Keratinocyte (primary cell): ENCODE results near the gene CMTR1. TPM values are rescaled to one million over a fixed set of nuclear protein-coding genes. Genes with fewer than 3 reads are reported as not detected.
"Not testable (repeated sequence)": the region's sequence is repeated elsewhere in the genome, so short reads cannot be mapped to it uniquely, and the experiment has no call there.

Experiments used
- DNase-seq: peaks from one replicate; pipeline ENCODE4 v3.0.0-alpha.2; 2011; ENCODE audit warnings: low read depth, missing footprints, low spot score
- FAIRE-seq: peaks from 2 replicates; lab custom pipeline; 2011; peaks lifted over from hg19 to GRCh38; lab: Jason Lieb, UNC
- H2AFZ ChIP-seq: 2 replicates; pipeline ENCODE4 v1.6.0; 2012; ENCODE audit warnings: low read length, control low read depth, inconsistent platforms; ENCODE audit not compliant: control insufficient read depth
- H3K27ac ChIP-seq: 2 replicates; pipeline ENCODE4 v1.5.1; 2011; ENCODE audit warnings: low read length; ENCODE audit not compliant: control insufficient read depth, insufficient read depth
- H3K27me3 ChIP-seq: 3 replicates; pipeline ENCODE4 v1.6.0; 2011; ENCODE audit warnings: low read length; ENCODE audit not compliant: control insufficient read depth, insufficient read depth; ENCODE audit errors: extremely low read depth
- H3K36me3 ChIP-seq, 2 experiments: 2 replicates in 1 of 2; 3 replicates in 1 of 2; pipeline ENCODE4 v1.5.1; 2011; ENCODE audit warnings: low read length in 2 of 2, mild to moderate bottlenecking in 1 of 2; ENCODE audit not compliant: control insufficient read depth in 2 of 2, insufficient read depth in 2 of 2; ENCODE audit errors: extremely low read depth in 1 of 2
- H3K4me1 ChIP-seq: 3 replicates; pipeline ENCODE4 v1.5.1; 2011; ENCODE audit warnings: low read length; ENCODE audit not compliant: control insufficient read depth, insufficient read depth; ENCODE audit errors: extremely low read depth
- H3K4me2 ChIP-seq: 3 replicates; pipeline ENCODE4 v1.6.0; 2011; ENCODE audit warnings: low read depth, low read length; ENCODE audit not compliant: control insufficient read depth, insufficient read depth; ENCODE audit errors: extremely low read depth
- H3K4me3 ChIP-seq, 3 experiments: fragments of 200-600 bp in 1 of 3; sonication (generic) in 1 of 3; 2 replicates in 2 of 3; 3 replicates in 1 of 3; pipeline ENCODE4 v1.5.1; 2011 to 2016; ENCODE audit warnings: low read length in 3 of 3, mild to moderate bottlenecking in 3 of 3, control low read depth in 2 of 3, inconsistent platforms in 1 of 3, low read depth in 1 of 3, mixed read lengths in 1 of 3, mixed run types in 1 of 3, moderate library complexity in 1 of 3; ENCODE audit not compliant: control insufficient read depth in 2 of 3, insufficient read depth in 2 of 3; ENCODE audit errors: extremely low read depth in 1 of 3
- H3K79me2 ChIP-seq: 2 replicates; pipeline ENCODE4 v1.6.0; 2012; ENCODE audit warnings: low read length; ENCODE audit not compliant: control insufficient read depth, insufficient read depth
- H3K9ac ChIP-seq: 3 replicates; pipeline ENCODE4 v1.6.0; 2011; ENCODE audit warnings: low read length; ENCODE audit not compliant: control insufficient read depth, insufficient read depth; ENCODE audit errors: extremely low read depth
- H3K9me1 ChIP-seq: 3 replicates; pipeline ENCODE4 v1.6.0; 2011; ENCODE audit warnings: low read length; ENCODE audit not compliant: control insufficient read depth, insufficient read depth; ENCODE audit errors: extremely low read depth
- H3K9me3 ChIP-seq: 2 replicates; pipeline ENCODE4 v1.5.1; 2012; ENCODE audit warnings: low read depth, low read length; ENCODE audit not compliant: control insufficient read depth
- H4K20me1 ChIP-seq: 3 replicates; pipeline ENCODE4 v1.6.0; 2011; ENCODE audit warnings: low read length; ENCODE audit not compliant: control insufficient read depth, insufficient read depth; ENCODE audit errors: extremely low read depth
- CTCF ChIP-seq, 3 experiments: IDR thresholded peaks in 1 of 3; conservative IDR thresholded peaks in 1 of 3; optimal IDR thresholded peaks in 1 of 3; 2 replicates in 2 of 3; 3 replicates in 1 of 3; pipeline versions ENCODE3 to v1.5.1; 2011; ENCODE audit warnings: low read length in 3 of 3, mild to moderate bottlenecking in 3 of 3, moderate library complexity in 2 of 3, control low read depth in 1 of 3, inconsistent platforms in 1 of 3; ENCODE audit not compliant: insufficient read depth in 2 of 3; ENCODE audit errors: extremely low read depth in 1 of 3
- EZH2 ChIP-seq: IDR thresholded peaks from one replicate; pipeline ENCODE4 v1.6.1; 2012; ENCODE audit warnings: inconsistent platforms, mild to moderate bottlenecking, low read length, moderate library complexity
- dilution Hi-C: fragments of 300-500 bp; cut with MboI; formaldehyde crosslinking; loops from one replicate; pipeline ENCODE4 v1.7.0; 2020; ENCODE audit warnings: low sequenced_read_pairs; ENCODE audit not compliant: extremely low pct_ligation_motif_present
- polyA plus RNA-seq, 5 experiments: library from polyadenylated mRNA; depleted of rRNA in 3 of 5; stranded (reverse) in 3 of 5; stranded (forward) in 1 of 5; unstranded in 1 of 5; fragments of >200 nt; gene quantifications; 1 replicate in 1 of 5; 2 replicates in 3 of 5; 3 replicates in 1 of 5; pipeline versions ENCODE4 v1.2.1 to v1.2.3, GENCODE V29; 2011 to 2012; ENCODE audit warnings: missing spikeins in 2 of 5, low read depth in 1 of 5, low replicate concordance in 1 of 5

CMTR1 gene
- polyA plus RNA-seq, 1 donor (not counting 4 experiments of a cell fraction or from before 2014, with no cell fraction given) = 24.6 TPM

- Histone ChIP-seq H3K4me3 (no peak overlapping the region), H3K4me1 (no peaks in the 10 kb centered on the region), H3K4me2 (no peak overlapping the region), H2AFZ (no peak overlapping the region), H3K36me3 (no peaks in the 10 kb centered on the region), H3K79me2 (no peaks in the 10 kb centered on the region), H3K27me3 (no peaks in the 10 kb centered on the region), H4K20me1 (no peaks in the 10 kb centered on the region), H3K9me3 (no peaks in the 10 kb centered on the region), H3K9ac (no peak overlapping the region), H3K9me1 (no peaks in the 10 kb centered on the region), H3K27ac (no peak overlapping the region)
- FAIRE-seq (no peak), DNase-seq (no peak)
- dilution Hi-C loops = no loop called here
- TF ChIP-seq CTCF (optimal IDR thresholded peaks at IDR 0.05 in 1 of 3, IDR thresholded peaks at IDR 0.05 in 1 of 3, conservative IDR thresholded peaks at IDR 0.05 in 1 of 3; ENCODE audit: extremely low read depth in 1 of 3, insufficient read depth in 2 of 3, low read length in 3 of 3) (no peak), EZH2 (no peak)
These were observed 33.9 kb upstream of the CMTR1 start for GRCh38 chr6:37399131-37399530.

GRCh38 chr6:37399795-37400490 is 33.1 kb upstream of the CMTR1 start:
- H3K9ac ChIP-seq = no peak overlapping the region
- no peak overlapping the region for H3K27ac ChIP-seq
- H3K36me3 ChIP-seq = no peaks in the 10 kb centered on the region
- dilution Hi-C loops = no loop called here
- H3K4me3 ChIP-seq = no peak overlapping the region
- H3K79me2 ChIP-seq = no peaks in the 10 kb centered on the region
- no peak overlapping the region for H2AFZ ChIP-seq
- TF ChIP-seq EZH2 = no peak
- TF ChIP-seq CTCF (optimal IDR thresholded peaks at IDR 0.05 in 1 of 3, IDR thresholded peaks at IDR 0.05 in 1 of 3, conservative IDR thresholded peaks at IDR 0.05 in 1 of 3; ENCODE audit: extremely low read depth in 1 of 3, insufficient read depth in 2 of 3, low read length in 3 of 3) = no peak
- FAIRE-seq (no peak), DNase-seq (no peak)
- no peaks in the 10 kb centered on the region for H3K4me1 ChIP-seq
- no peaks in the 10 kb centered on the region for H3K9me3 ChIP-seq
- no peaks in the 10 kb centered on the region for H3K9me1 ChIP-seq
- H4K20me1 ChIP-seq = no peaks in the 10 kb centered on the region
- H3K27me3 ChIP-seq = no peaks in the 10 kb centered on the region
- no peak overlapping the region for H3K4me2 ChIP-seq

- H2AFZ ChIP-seq, H3K4me3 ChIP-seq, H3K4me1 ChIP-seq, H3K79me2 ChIP-seq, DNase-seq, H3K9ac ChIP-seq, H4K20me1 ChIP-seq, dilution Hi-C loops, H3K36me3 ChIP-seq, H3K9me3 ChIP-seq, FAIRE-seq, H3K9me1 ChIP-seq, H3K27ac ChIP-seq, H3K27me3 ChIP-seq, H3K4me2 ChIP-seq: not testable (repeated sequence)
These were observed 31.4 kb upstream of the CMTR1 start for GRCh38 chr6:37401658-37402057.
